CD14-positive monocyte (primary cell): ENCODE results near the gene RNF222. TPM values are rescaled to one million over a fixed set of nuclear protein-coding genes. Genes with fewer than 3 reads are reported as not detected.

ENCODE experiments used
- DNase-seq, 3 donors: peaks; one replicate each; pipeline ENCODE4 v3.0.0-alpha.2; 2011 to 2022
- H2AFZ ChIP-seq: 2 replicates; pipeline ENCODE4 v1.6.0; 2012; ENCODE audit warnings: mild to moderate bottlenecking, low read depth, low read length, inconsistent platforms; ENCODE audit not compliant: insufficient read depth, poor library complexity, severe bottlenecking
- H3K27ac ChIP-seq, 2 donors: 1 replicate in 1 of 2; 2 replicates in 1 of 2; pipeline ENCODE4 v1.5.1; 2012 to 2013; ENCODE audit warnings: low read length in 2 of 2, control low read depth in 1 of 2, inconsistent platforms in 1 of 2, low read depth in 1 of 2, mild to moderate bottlenecking in 1 of 2
- H3K27me3 ChIP-seq, 2 donors: one replicate each; pipeline versions ENCODE4 v1.6.0 to v1.6.1; 2011 to 2013; ENCODE audit warnings: low read length in 2 of 2; ENCODE audit not compliant: control insufficient read depth in 2 of 2, insufficient read depth in 2 of 2
- H3K36me3 ChIP-seq, 2 donors: replicated peaks in 1 of 2; 1 replicate in 1 of 2; 2 replicates in 1 of 2; pipeline versions ENCODE4 v1.5.1 to v1.6.1; 2012 to 2013; ENCODE audit warnings: low read length in 2 of 2, control low read depth in 1 of 2, inconsistent platforms in 1 of 2, mild to moderate bottlenecking in 1 of 2; ENCODE audit not compliant: insufficient read depth in 2 of 2, control insufficient read depth in 1 of 2
- H3K4me1 ChIP-seq, 2 donors: 1 replicate in 1 of 2; 2 replicates in 1 of 2; pipeline versions ENCODE4 v1.5.1 to v1.6.1; 2012 to 2013; ENCODE audit warnings: low read length in 2 of 2, control low read depth in 1 of 2, inconsistent platforms in 1 of 2, mild to moderate bottlenecking in 1 of 2, moderate library complexity in 1 of 2; ENCODE audit not compliant: insufficient read depth in 2 of 2, control insufficient read depth in 1 of 2
- H3K4me2 ChIP-seq: replicated peaks from 2 replicates; pipeline ENCODE3; 2012; ENCODE audit warnings: low read length, moderate library complexity, mild to moderate bottlenecking; ENCODE audit not compliant: poor library complexity, severe bottlenecking; ENCODE audit errors: extremely low read depth
- H3K4me3 ChIP-seq, 3 experiments: fragments of 200-600 bp in 1 of 3; sonication (generic) in 1 of 3; replicated peaks in 1 of 3; 1 replicate in 2 of 3; 2 replicates in 1 of 3; pipeline ENCODE4 v1.5.1; 2011 to 2013; ENCODE audit warnings: low read length in 3 of 3, mild to moderate bottlenecking in 3 of 3, control low read depth in 2 of 3, low read depth in 2 of 3, inconsistent platforms in 1 of 3, moderate library complexity in 1 of 3
- H3K79me2 ChIP-seq: 2 replicates; pipeline ENCODE4 v1.6.0; 2012; ENCODE audit warnings: mild to moderate bottlenecking, control low read depth, inconsistent platforms, low read length, moderate library complexity; ENCODE audit not compliant: insufficient read depth
- H3K9ac ChIP-seq: 2 replicates; pipeline ENCODE4 v1.6.0; 2017; ENCODE audit warnings: low read length, mild to moderate bottlenecking; ENCODE audit not compliant: insufficient read depth, poor library complexity, severe bottlenecking
- H3K9me3 ChIP-seq, 2 donors: replicated peaks in 1 of 2; 1 replicate in 1 of 2; 2 replicates in 1 of 2; pipeline versions ENCODE4 v1.5.1 to v1.6.1; 2012 to 2013; ENCODE audit warnings: low read length in 2 of 2, control low read depth in 1 of 2; ENCODE audit not compliant: control insufficient read depth in 1 of 2, insufficient read depth in 1 of 2
- H4K20me1 ChIP-seq: 2 replicates; pipeline ENCODE4 v1.6.0; 2012; ENCODE audit warnings: mild to moderate bottlenecking, low read length, control low read depth, moderate library complexity; ENCODE audit not compliant: insufficient read depth
- H3K27ac Mint-ChIP-seq, 7 donors: one replicate each; pipeline ENCODE4 v1.8.0; 2020; ENCODE audit warnings: mild to moderate bottlenecking in 7 of 7, mixed read lengths in 7 of 7, moderate library complexity in 6 of 7, inconsistent platforms in 2 of 7
- H3K27me3 Mint-ChIP-seq, 3 donors: one replicate each; pipeline ENCODE4 v1.8.0; 2021 to 2022; ENCODE audit warnings: low read depth in 3 of 3, mild to moderate bottlenecking in 3 of 3, mixed read lengths in 3 of 3, moderate library complexity in 3 of 3, inconsistent platforms in 1 of 3
- H3K36me3 Mint-ChIP-seq, 2 donors: one replicate each; pipeline ENCODE4 v1.8.0; 2020; ENCODE audit warnings: mixed read lengths in 2 of 2, inconsistent platforms in 1 of 2, mild to moderate bottlenecking in 1 of 2
- H3K4me1 Mint-ChIP-seq: one replicate; pipeline ENCODE4 v1.8.0; 2020; ENCODE audit warnings: mild to moderate bottlenecking, mixed read lengths
- H3K4me3 Mint-ChIP-seq, 2 donors: one replicate each; pipeline ENCODE4 v1.8.0; 2020; ENCODE audit warnings: mild to moderate bottlenecking in 2 of 2, mixed read lengths in 2 of 2, moderate library complexity in 1 of 2
- H3K9me3 Mint-ChIP-seq, 7 donors: one replicate each; pipeline ENCODE4 v1.8.0; 2020 to 2022; ENCODE audit warnings: mixed read lengths in 7 of 7, mild to moderate bottlenecking in 6 of 7, moderate library complexity in 6 of 7, inconsistent platforms in 2 of 7
- CTCF ChIP-seq: fragments of 200-600 bp; IDR thresholded peaks from one replicate; pipeline ENCODE4 v1.8.0; 2022; ENCODE audit warnings: antibody characterized with exemption, mild to moderate bottlenecking
- WGBS: methylation state at CpG from one replicate; pipeline ENCODE4 v1.1.5; 2013; ENCODE audit warnings: missing lambda C conversion rate; ENCODE audit not compliant: insufficient coverage; 5-methylcytosine and 5-hydroxymethylcytosine counted together
- intact Hi-C, 2 donors: fragments of 100-400 bp; cut with micrococcal nuclease; formaldehyde crosslinking; loops; one replicate each; pipeline versions ENCODE4 v1.15.0 to v1.15.1; 2023
- polyA plus RNA-seq, 3 donors: library from polyadenylated mRNA; depleted of rRNA in 1 of 3; unstranded in 2 of 3; stranded (reverse) in 1 of 3; fragments of 300-500 nt in 2 of 3; fragments of >200 nt in 1 of 3; fragmentation: Illumina TruSeq in 2 of 3; gene quantifications; 1 replicate in 2 of 3; 2 replicates in 1 of 3; pipeline ENCODE4 v1.2.3, GENCODE V29; 2012 to 2021

Gene RNF222
- polyA plus RNA-seq, 3 donors, result not detected

GRCh38 chr17:8417806-8418205 lies 20.2 kb upstream of the RNF222 start:
- H3K27me3 ChIP-seq, result no peaks in the 10 kb centered on the region
- Mint-ChIP-seq H3K27me3 (peaks cover 0 to 2% (median 0%) of the 10 kb centered on the region in 3 donors), H3K9me3 (peaks cover 0 to 6% (median 0%) of the 10 kb centered on the region in 7 donors), H3K4me3 (peak overlapping the region in 1 of 2 donors; percentile 21), H3K36me3 (peaks cover 15 to 20% of the 10 kb centered on the region in 2 donors), H3K27ac (peak overlapping the region; percentile 91 to 99 (median 95)), H3K4me1 (peaks cover 91% of the 10 kb centered on the region)
- TF ChIP-seq CTCF, result no peak
- no peak overlapping the region for H2AFZ ChIP-seq
- peaks cover 12% of the 10 kb centered on the region for H3K79me2 ChIP-seq
- H3K27ac ChIP-seq, result peak overlapping the region; percentile 57 to 94
- no peaks in the 10 kb centered on the region for H4K20me1 ChIP-seq
- H3K36me3 ChIP-seq, result no peaks in the 10 kb centered on the region
- peaks cover 66 to 91% of the 10 kb centered on the region in 2 donors for H3K4me1 ChIP-seq
- peak overlapping the region; percentile 29 for H3K9ac ChIP-seq
- H3K4me2 ChIP-seq, result peak overlapping the region; percentile 60
- intact Hi-C loops, result no loop called here
- H3K9me3 ChIP-seq, result no peaks in the 10 kb centered on the region
- 0% methylated on average over 2 of the region's 4 CpGs for WGBS
- peak overlapping the region in 1 of 3 experiments; percentile 50 for H3K4me3 ChIP-seq
- peak; percentile 85 to 87 (median 86) for DNase-seq

DNA sequence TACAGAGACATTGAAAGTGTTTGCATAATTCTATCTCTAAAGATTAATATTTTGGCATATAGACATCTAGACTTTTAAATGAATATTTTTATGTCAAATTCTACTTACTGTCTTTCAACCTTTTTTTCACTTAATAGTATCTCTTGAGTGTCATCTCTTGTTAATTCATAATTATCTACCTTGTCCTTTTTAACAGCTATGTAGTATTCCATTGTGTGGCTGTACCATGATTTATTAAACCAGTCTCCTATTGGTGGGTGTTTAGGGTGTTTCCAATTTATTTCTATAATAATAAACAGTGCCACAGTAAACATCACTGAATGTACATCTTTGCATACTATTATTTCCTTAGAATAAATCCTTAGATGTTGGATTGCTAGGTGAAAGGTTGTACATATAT lies 16.3 kb upstream of the RNF222 start:
- H3K27ac Mint-ChIP-seq, result peak overlapping the region in 1 of 7 donors; percentile 94
- intact Hi-C loops, result loop anchor here in 1 of 2 donors (5.0 kb wide), 1 partner anchor 38 kb away; no protein-coding TSS in a partner anchor
- peaks cover 10% of the 10 kb centered on the region for H3K79me2 ChIP-seq
- peaks cover 79% of the 10 kb centered on the region for H3K4me1 Mint-ChIP-seq
- peaks cover 56 to 87% of the 10 kb centered on the region in 2 donors for H3K4me1 ChIP-seq
- H3K36me3 ChIP-seq, result no peaks in the 10 kb centered on the region
- H3K9me3 Mint-ChIP-seq, result peaks cover 0 to 5% (median 0%) of the 10 kb centered on the region in 7 donors
- peaks cover 0 to 7% (median 3%) of the 10 kb centered on the region in 3 donors for H3K27me3 Mint-ChIP-seq
- H3K4me3 ChIP-seq, result peak overlapping the region in 1 of 3 experiments; percentile 78
- H3K9ac ChIP-seq, result no peak overlapping the region
- H2AFZ ChIP-seq, result no peak overlapping the region
- no peaks in the 10 kb centered on the region for H3K9me3 ChIP-seq
- H3K4me2 ChIP-seq, result peak overlapping the region; percentile 82
- peaks cover 0 to 11% of the 10 kb centered on the region in 2 donors for H3K36me3 Mint-ChIP-seq
- TF ChIP-seq CTCF, result no peak
- H3K4me3 Mint-ChIP-seq, result peak overlapping the region; percentile 41 to 85
- no peaks in the 10 kb centered on the region for H4K20me1 ChIP-seq
- H3K27ac ChIP-seq, result no peak overlapping the region
- no peaks in the 10 kb centered on the region for H3K27me3 ChIP-seq
- DNase-seq, result no peak
